Gastroesophageal sphincter (tissue), 4 donors: Measurements from ENCODE around the gene RPS3. TPM values are rescaled to one million over a fixed set of nuclear protein-coding genes. Genes with fewer than 3 reads are reported as not detected.
"Not testable (repeated sequence)": the region's sequence is repeated elsewhere in the genome, so short reads cannot be mapped to it uniquely, and the experiment has no call there.

Experiments used
- ATAC-seq: fragments of 150-250 bp; one replicate; pipeline ENCODE4 v1.9.1; 2016; ENCODE audit warnings: mild to moderate bottlenecking, moderate library complexity
- H3K27ac ChIP-seq, 4 donors: fragments of 200-600 bp; sonication (generic) in 3 of 4; 1 replicate in 3 of 4; 2 replicates in 1 of 4; pipeline ENCODE4 v1.5.1; 2016 to 2019
- H3K27me3 ChIP-seq: fragments of 200-600 bp; sonication (generic); one replicate; pipeline ENCODE4 v1.5.1; 2019
- H3K36me3 ChIP-seq, 2 donors: fragments of 200-600 bp; sonication (generic); one replicate each; pipeline ENCODE4 v1.5.1; 2019; ENCODE audit warnings: control low read depth in 1 of 2
- H3K4me1 ChIP-seq, 3 donors: fragments of 200-600 bp; sonication (generic); 1 replicate in 2 of 3; 2 replicates in 1 of 3; pipeline ENCODE4 v1.5.1; 2016 to 2019; ENCODE audit warnings: control low read depth in 2 of 3
- H3K4me3 ChIP-seq, 2 donors: fragments of 200-600 bp; sonication (generic); one replicate each; pipeline ENCODE4 v1.5.1; 2019; ENCODE audit warnings: mild to moderate bottlenecking in 1 of 2, moderate library complexity in 1 of 2
- H3K9me3 ChIP-seq, 3 donors: fragments of 200-600 bp; sonication (generic); one replicate each; pipeline ENCODE4 v1.5.1; 2017 to 2019; ENCODE audit warnings: control low read depth in 2 of 3
- EP300 ChIP-seq: sonication (generic); formaldehyde crosslinking; IDR thresholded peaks from one replicate; pipeline ENCODE4 v1.6.1; 2017; ENCODE audit warnings: antibody characterized with exemption, mild to moderate bottlenecking
- POLR2A ChIP-seq, 2 donors: fragments of 450-650 bp; IDR thresholded peaks; one replicate each; pipeline ENCODE4 v1.6.1; 2017; ENCODE audit warnings: antibody characterized with exemption in 2 of 2, mild to moderate bottlenecking in 2 of 2, moderate library complexity in 1 of 2
- POLR2AphosphoS5 ChIP-seq: sonication (generic); formaldehyde crosslinking; IDR thresholded peaks from one replicate; pipeline ENCODE4 v1.6.1; 2017; ENCODE audit warnings: antibody characterized with exemption
- WGBS, 2 donors: methylation state at CpG; one replicate each; pipeline ENCODE4 v1.1.5; 2018; ENCODE audit warnings: low coverage in 1 of 2; 5-methylcytosine and 5-hydroxymethylcytosine counted together
- total RNA-seq, 4 donors: library from RNA; depleted of rRNA; stranded (reverse); fragments of >200 nt; gene quantifications; one replicate each; pipeline ENCODE4 v1.1.0, GENCODE V29; 2016
- TF ChIP-seq, protein P1 (sequence below), 4 experiments: fragments of 200-600 bp in 2 of 4; fragments of 450-650 bp in 2 of 4; sonication (generic) in 1 of 4; IDR thresholded peaks; one replicate each; pipeline ENCODE4 v1.5.1; 2017 to 2019; ENCODE audit warnings: antibody characterized with exemption in 4 of 4, mild to moderate bottlenecking in 2 of 4, moderate library complexity in 2 of 4

RPS3 gene
- total RNA-seq, 4 donors from 2014 or later = 767 to 1,946 (median 1,260) TPM

GRCh38 chr11:75356613-75357012 lies 42.7 kb upstream of the RPS3 start:
- ATAC-seq = no peak
- 74 to 75% methylated on average over 1 to 2 of the region's 2 CpGs for WGBS, 2 donors
- no peaks in the 10 kb centered on the region for H3K36me3 ChIP-seq

GRCh38 chr11:75362285-75362684 lies 37.0 kb upstream of the RPS3 start:
- WGBS, 2 donors = 60 to 71% methylated on average over 1 of the region's 4 CpGs
- ATAC-seq = not testable (repeated sequence)

More at GRCh38 chr11:75356613-75357012, 42.7 kb upstream of the RPS3 start:
- H3K27ac ChIP-seq = no peak overlapping the region
- H3K4me1 ChIP-seq = peaks cover 0 to 17% (median 3%) of the 10 kb centered on the region in 3 donors
- no peaks in the 10 kb centered on the region for H3K27me3 ChIP-seq
- no peaks in the 10 kb centered on the region for H3K9me3 ChIP-seq
- TF ChIP-seq EP300 (no peak), POLR2A (IDR thresholded peaks at IDR 0.05) (no peak), POLR2AphosphoS5 (no peak)
- TF ChIP-seq, protein P1, sequence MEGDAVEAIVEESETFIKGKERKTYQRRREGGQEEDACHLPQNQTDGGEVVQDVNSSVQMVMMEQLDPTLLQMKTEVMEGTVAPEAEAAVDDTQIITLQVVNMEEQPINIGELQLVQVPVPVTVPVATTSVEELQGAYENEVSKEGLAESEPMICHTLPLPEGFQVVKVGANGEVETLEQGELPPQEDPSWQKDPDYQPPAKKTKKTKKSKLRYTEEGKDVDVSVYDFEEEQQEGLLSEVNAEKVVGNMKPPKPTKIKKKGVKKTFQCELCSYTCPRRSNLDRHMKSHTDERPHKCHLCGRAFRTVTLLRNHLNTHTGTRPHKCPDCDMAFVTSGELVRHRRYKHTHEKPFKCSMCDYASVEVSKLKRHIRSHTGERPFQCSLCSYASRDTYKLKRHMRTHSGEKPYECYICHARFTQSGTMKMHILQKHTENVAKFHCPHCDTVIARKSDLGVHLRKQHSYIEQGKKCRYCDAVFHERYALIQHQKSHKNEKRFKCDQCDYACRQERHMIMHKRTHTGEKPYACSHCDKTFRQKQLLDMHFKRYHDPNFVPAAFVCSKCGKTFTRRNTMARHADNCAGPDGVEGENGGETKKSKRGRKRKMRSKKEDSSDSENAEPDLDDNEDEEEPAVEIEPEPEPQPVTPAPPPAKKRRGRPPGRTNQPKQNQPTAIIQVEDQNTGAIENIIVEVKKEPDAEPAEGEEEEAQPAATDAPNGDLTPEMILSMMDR (IDR thresholded peaks at IDR 0.05) = no peak
- H3K4me3 ChIP-seq = no peak overlapping the region

GRCh38 chr11:75365711-75366181 lies 33.6 kb upstream of the RPS3 start:
- peak; percentile 53 for ATAC-seq
- Histone ChIP-seq H3K27me3 (no peaks in the 10 kb centered on the region), H3K4me3 (no peak overlapping the region), H3K4me1 (peaks cover 0 to 3% (median 0%) of the 10 kb centered on the region in 3 donors), H3K27ac (no peak overlapping the region), H3K36me3 (no peaks in the 10 kb centered on the region), H3K9me3 (peaks cover 0 to 9% (median 0%) of the 10 kb centered on the region in 3 donors)
- TF ChIP-seq POLR2A (IDR thresholded peaks at IDR 0.05) = no peak
- no peak for TF ChIP-seq EP300
- no peak for TF ChIP-seq POLR2AphosphoS5
- TF ChIP-seq, protein P1 (IDR thresholded peaks at IDR 0.05) = no peak
- WGBS, 2 donors = 34 to 100% methylated on average over 1 to 2 of the region's 2 CpGs

More at GRCh38 chr11:75362285-75362684, 37.0 kb upstream of the RPS3 start:
- not testable (repeated sequence) for H3K4me3 ChIP-seq, H3K36me3 ChIP-seq, H3K27me3 ChIP-seq, H3K9me3 ChIP-seq, H3K27ac ChIP-seq, H3K4me1 ChIP-seq

GRCh38 chr11:75366826-75367225 lies 32.5 kb upstream of the RPS3 start:
- not testable (repeated sequence) for H3K4me1 ChIP-seq

GRCh38 chr11:75369560-75370255 lies 29.6 kb upstream of the RPS3 start:
- WGBS, 2 donors = 70 to 75% methylated on average over 3 to 5 of the region's 6 CpGs
- Histone ChIP-seq H3K9me3 (peaks cover 0 to 9% (median 0%) of the 10 kb centered on the region in 3 donors), H3K4me1 (peaks cover 0 to 22% (median 6%) of the 10 kb centered on the region in 3 donors), H3K4me3 (no peak overlapping the region), H3K36me3 (no peaks in the 10 kb centered on the region), H3K27me3 (no peaks in the 10 kb centered on the region), H3K27ac (peak overlapping the region in 1 of 4 donors; percentile 22)
- ATAC-seq = no peak
- TF ChIP-seq, protein P1 (IDR thresholded peaks at IDR 0.05) = no peak
- TF ChIP-seq POLR2AphosphoS5 (no peak), EP300 (no peak), POLR2A (IDR thresholded peaks at IDR 0.05) (no peak)

More at GRCh38 chr11:75366826-75367225, 32.5 kb upstream of the RPS3 start:
- not testable (repeated sequence) for H3K9me3 ChIP-seq, H3K27me3 ChIP-seq, ATAC-seq, H3K4me3 ChIP-seq, H3K27ac ChIP-seq, H3K36me3 ChIP-seq
- 83 to 100% methylated on average over 1 to 5 of the region's 5 CpGs for WGBS, 2 donors
